HL-60 (cell line): ENCODE data around the gene TTC33.
A peak's percentile ranks its signal among the peaks of the same experiment; 100 is the strongest.
"Not testable (repeated sequence)": the region's sequence is repeated elsewhere in the genome, so short reads cannot be mapped to it uniquely, and the experiment has no call there.

Experiments
- DNase-seq, 2 experiments: peaks; one replicate each; pipeline ENCODE4 v3.0.0-alpha.2; 2010 to 2020; ENCODE audit warnings: low read depth in 1 of 2, low spot score in 1 of 2
- H3K27ac ChIP-seq: fragments of 250-450 bp; sonication (Bioruptor Pico); replicated peaks from 2 replicates; pipeline ENCODE4 v1.5.1; 2020; ENCODE audit warnings: mild to moderate bottlenecking, moderate library complexity
- H3K27me3 ChIP-seq: fragments of 250-450 bp; sonication (Bioruptor Pico); 2 replicates; pipeline ENCODE4 v1.5.1; 2021; ENCODE audit warnings: mild to moderate bottlenecking, moderate library complexity; ENCODE audit not compliant: insufficient read depth, poor library complexity, severe bottlenecking
- H3K4me3 ChIP-seq: replicated peaks from 2 replicates; pipeline ENCODE4 v1.5.1; 2011; ENCODE audit warnings: mild to moderate bottlenecking, control low read depth, low read length; ENCODE audit not compliant: insufficient read depth
- GABPA ChIP-seq: IDR thresholded peaks from 2 replicates; pipeline ENCODE4 v1.6.1; 2012; ENCODE audit warnings: low read depth
- POLR2AphosphoS5 ChIP-seq: IDR thresholded peaks from 2 replicates; pipeline ENCODE4 v1.6.1; 2012; ENCODE audit warnings: low read depth
- SPI1 ChIP-seq: IDR thresholded peaks from 2 replicates; pipeline ENCODE4 v1.6.1; 2012; ENCODE audit warnings: low read depth, mild to moderate bottlenecking, borderline replicate concordance
- TF ChIP-seq, protein P1 (sequence below): IDR thresholded peaks from one replicate; pipeline ENCODE4 v1.5.1; 2011; ENCODE audit warnings: low read length, control low read depth, inconsistent platforms; ENCODE audit not compliant: insufficient read depth
- TF ChIP-seq, protein P2 (sequence below): IDR thresholded peaks from 2 replicates; pipeline ENCODE4 v1.6.1; 2012; ENCODE audit warnings: low read depth; ENCODE audit not compliant: insufficient replicate concordance

Gene TTC33

DNA sequence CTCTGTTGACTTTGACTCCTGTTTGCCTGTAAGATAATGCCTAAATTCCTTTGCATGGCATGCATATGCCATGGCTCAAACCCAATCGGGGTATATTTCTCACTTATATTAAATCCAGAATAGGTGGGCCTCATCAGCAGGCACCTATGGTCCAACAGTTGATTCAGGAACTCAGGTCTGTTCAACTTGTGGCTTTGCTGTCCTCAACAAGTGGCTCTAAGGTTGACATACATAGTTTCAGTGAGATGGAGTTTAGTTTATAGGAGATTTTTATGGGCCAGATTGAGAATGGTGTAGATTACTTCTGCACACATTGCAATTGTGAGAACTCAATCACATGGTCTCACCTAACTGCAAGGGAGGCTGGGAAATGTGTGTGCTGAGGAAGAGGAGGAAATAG is 107.6 kb downstream of the TTC33 start:
- Histone ChIP-seq H3K4me3 (no peak overlapping the region), H3K27me3 (no peaks in the 10 kb centered on the region), H3K27ac (peak overlapping the region; percentile 68)
- DNase-seq: peak in 1 of 2 experiments; percentile 48
- TF ChIP-seq POLR2AphosphoS5 (no peak), SPI1 (no peak)
- TF ChIP-seq, protein P1, sequence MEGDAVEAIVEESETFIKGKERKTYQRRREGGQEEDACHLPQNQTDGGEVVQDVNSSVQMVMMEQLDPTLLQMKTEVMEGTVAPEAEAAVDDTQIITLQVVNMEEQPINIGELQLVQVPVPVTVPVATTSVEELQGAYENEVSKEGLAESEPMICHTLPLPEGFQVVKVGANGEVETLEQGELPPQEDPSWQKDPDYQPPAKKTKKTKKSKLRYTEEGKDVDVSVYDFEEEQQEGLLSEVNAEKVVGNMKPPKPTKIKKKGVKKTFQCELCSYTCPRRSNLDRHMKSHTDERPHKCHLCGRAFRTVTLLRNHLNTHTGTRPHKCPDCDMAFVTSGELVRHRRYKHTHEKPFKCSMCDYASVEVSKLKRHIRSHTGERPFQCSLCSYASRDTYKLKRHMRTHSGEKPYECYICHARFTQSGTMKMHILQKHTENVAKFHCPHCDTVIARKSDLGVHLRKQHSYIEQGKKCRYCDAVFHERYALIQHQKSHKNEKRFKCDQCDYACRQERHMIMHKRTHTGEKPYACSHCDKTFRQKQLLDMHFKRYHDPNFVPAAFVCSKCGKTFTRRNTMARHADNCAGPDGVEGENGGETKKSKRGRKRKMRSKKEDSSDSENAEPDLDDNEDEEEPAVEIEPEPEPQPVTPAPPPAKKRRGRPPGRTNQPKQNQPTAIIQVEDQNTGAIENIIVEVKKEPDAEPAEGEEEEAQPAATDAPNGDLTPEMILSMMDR: no peak

DNA sequence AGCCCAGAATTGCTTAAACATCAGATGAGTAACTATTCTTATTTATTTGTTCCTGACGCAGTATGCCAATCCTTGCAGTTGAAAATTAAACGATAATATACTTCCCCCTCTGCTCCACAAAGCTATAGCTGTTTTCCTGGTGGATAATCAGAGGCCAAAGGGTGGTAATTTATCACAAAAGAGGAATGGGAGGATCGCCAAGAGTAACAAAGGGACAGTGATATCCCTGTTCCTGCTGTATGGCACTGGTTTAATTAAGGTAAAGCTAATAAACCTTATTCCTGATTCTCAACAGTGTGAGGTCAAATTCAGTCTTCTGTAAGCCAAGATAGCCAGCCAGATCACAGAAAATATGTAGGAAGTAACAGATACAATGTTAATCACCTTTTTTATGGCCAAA is 109.5 kb downstream of the TTC33 start:
- Histone ChIP-seq H3K4me3 (no peak overlapping the region), H3K27me3 (no peaks in the 10 kb centered on the region), H3K27ac (no peak overlapping the region)
- no peak for DNase-seq
- TF ChIP-seq GABPA: no peak
- TF ChIP-seq SPI1: no peak
- TF ChIP-seq, protein P1: no peak
- TF ChIP-seq POLR2AphosphoS5: no peak
- TF ChIP-seq, protein P2, sequence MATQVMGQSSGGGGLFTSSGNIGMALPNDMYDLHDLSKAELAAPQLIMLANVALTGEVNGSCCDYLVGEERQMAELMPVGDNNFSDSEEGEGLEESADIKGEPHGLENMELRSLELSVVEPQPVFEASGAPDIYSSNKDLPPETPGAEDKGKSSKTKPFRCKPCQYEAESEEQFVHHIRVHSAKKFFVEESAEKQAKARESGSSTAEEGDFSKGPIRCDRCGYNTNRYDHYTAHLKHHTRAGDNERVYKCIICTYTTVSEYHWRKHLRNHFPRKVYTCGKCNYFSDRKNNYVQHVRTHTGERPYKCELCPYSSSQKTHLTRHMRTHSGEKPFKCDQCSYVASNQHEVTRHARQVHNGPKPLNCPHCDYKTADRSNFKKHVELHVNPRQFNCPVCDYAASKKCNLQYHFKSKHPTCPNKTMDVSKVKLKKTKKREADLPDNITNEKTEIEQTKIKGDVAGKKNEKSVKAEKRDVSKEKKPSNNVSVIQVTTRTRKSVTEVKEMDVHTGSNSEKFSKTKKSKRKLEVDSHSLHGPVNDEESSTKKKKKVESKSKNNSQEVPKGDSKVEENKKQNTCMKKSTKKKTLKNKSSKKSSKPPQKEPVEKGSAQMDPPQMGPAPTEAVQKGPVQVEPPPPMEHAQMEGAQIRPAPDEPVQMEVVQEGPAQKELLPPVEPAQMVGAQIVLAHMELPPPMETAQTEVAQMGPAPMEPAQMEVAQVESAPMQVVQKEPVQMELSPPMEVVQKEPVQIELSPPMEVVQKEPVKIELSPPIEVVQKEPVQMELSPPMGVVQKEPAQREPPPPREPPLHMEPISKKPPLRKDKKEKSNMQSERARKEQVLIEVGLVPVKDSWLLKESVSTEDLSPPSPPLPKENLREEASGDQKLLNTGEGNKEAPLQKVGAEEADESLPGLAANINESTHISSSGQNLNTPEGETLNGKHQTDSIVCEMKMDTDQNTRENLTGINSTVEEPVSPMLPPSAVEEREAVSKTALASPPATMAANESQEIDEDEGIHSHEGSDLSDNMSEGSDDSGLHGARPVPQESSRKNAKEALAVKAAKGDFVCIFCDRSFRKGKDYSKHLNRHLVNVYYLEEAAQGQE: no peak

DNA sequence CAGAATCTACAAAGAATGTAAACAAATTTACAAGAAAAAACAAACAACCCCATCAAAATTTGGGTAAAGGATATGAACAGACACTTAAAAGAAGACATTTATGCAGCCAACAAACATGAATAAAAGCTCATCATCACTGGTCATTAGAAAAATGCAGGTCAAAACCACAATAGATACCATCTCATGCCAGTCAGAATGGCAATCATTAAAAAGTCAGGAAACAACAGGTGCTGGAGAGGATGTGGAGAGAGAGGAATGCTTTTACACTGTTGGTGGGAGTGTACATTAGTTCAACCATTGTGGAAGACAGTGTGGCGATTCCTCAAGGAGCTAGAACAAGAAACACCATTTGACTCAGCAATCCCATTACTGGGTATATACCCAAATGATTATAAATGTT is 116.2 kb downstream of the TTC33 start:
- not testable (repeated sequence) for H3K27ac ChIP-seq, DNase-seq, H3K4me3 ChIP-seq, H3K27me3 ChIP-seq

DNA sequence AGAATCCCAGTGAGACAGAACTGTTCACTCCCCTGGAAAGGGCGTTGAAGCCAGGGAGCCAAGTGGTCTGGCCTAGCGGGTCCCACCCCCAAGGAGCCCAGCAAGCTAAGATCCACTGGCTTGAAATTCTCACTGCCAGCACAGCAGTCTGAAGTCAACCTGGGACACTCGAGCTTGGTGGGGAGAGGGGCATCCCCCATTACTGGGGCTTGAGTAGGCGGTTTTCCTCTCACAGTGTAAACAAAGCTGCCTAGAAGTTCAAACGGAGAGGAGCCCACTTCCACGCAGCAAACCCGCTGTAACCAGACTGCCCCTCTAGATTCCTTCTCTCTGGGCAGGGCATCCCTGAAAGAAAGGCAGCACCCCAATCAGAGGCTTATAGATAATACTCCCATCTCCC is 121.2 kb downstream of the TTC33 start:
- Histone ChIP-seq H3K4me3 (no peak overlapping the region), H3K27me3 (no peaks in the 10 kb centered on the region), H3K27ac (no peak overlapping the region)
- DNase-seq: no peak
- TF ChIP-seq, protein P1: no peak
- TF ChIP-seq GABPA (no peak), SPI1 (no peak), POLR2AphosphoS5 (no peak)
- TF ChIP-seq, protein P2: no peak
